ENCODE measurements around the gene CCDC8.
"Not testable (repeated sequence)": the region's sequence is repeated elsewhere in the genome, so short reads cannot be mapped to it uniquely, and the experiment has no call there.

CCDC8 gene, protein sequence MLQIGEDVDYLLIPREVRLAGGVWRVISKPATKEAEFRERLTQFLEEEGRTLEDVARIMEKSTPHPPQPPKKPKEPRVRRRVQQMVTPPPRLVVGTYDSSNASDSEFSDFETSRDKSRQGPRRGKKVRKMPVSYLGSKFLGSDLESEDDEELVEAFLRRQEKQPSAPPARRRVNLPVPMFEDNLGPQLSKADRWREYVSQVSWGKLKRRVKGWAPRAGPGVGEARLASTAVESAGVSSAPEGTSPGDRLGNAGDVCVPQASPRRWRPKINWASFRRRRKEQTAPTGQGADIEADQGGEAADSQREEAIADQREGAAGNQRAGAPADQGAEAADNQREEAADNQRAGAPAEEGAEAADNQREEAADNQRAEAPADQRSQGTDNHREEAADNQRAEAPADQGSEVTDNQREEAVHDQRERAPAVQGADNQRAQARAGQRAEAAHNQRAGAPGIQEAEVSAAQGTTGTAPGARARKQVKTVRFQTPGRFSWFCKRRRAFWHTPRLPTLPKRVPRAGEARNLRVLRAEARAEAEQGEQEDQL

DNA sequence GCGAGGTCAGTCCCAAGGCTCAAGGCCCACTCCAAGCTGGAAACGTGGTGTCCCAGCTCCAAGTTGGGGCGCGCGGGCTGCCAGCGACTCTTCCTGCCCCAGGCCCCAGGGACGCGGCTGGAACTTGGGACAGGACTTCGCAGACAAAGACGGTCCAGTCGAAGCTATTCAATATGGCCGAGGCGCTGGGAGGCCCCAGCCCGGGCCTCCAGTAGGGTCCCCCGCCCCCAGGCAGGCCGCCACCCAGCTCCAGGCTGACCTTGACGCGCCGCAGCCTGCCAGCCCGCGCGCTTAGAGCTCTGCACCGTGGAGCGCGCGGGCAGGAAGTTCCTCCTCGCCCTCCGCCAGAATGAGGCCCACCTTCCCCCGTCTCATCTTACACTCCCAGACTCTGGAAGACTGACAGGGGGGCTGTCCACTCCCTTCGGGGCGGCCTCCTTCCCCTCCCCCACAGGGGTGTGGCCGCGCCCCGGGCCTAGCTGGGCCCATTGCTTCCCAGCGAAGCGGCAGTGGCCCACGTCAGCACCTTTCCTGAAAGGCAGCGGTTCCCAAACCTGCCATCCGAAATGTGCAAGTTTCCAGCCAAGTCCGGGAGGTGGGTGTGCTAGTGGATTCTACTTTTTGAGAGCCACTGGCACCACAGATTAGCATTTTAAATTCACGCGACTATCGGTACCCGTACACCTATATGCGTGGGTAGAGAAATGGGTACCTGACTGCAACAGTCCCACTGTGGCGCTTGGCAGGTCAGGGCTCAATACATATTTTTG is at the start of gene CCDC8:
Gene CCDC8 (minus strand): TSS at position 303 of the 770 bp plus-strand sequence. CDS start 754 bp downstream, outside the sequence.
- DNase-seq: peak; percentile 99

DNA sequence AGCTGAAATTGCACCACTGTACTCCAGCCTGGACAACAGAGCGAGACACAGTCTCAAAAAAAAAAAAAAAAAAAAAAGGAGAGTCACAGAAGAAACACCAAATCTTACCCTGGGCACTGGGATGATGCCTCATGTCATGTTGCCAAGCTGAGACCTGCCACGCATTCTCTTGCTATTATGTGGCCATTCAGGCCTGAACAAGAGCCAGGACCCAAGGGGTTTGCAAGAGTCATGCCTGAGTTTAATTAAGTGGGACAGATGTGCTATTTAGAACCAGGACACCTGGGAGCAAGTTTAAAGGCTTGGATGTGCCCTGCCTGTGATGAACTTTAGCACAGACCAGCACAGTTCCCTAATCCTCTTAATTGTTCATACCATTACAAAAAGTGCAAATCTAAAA is 48.2 kb upstream of the CCDC8 start:
- DNase-seq: no peak

DNA sequence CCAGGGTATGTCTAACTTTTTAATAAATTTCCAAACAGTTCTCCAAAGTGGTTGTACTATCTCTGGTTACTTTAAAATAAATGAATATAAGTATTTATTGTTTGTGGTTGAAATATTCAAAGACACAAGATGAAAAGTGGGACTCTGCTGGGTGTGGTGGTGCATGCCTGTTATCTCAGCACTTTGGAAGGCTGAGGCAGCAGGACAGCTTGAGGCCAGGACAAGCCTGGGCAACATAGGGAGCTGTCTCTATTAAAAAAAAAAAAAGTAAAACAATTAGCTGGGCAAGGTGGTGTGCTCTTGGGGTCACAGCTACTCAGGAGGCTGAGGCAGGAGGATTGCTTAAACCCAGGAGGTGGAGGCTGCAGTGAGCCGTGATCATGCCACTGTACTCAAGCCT is 47.6 kb upstream of the CCDC8 start:
- DNase-seq: no peak

DNA sequence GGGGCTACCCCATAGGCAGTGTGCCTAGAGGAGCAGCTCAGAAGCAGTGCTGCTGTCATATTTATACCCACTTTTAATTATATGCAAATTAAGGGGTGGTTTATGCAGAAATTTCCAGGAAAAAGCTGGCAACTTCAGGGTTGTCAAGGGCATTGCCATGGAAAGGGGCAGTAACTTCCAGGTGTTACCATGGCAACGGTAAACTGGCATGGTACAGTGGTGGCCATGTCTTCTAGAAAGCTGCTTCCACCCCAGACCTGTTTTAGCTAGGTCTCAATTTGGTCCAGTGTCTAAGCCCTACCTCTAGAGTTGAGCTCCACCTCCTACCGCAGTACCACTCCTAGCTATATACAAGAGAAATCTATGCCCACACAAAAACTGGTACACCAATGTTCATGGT is 46.7 kb upstream of the CCDC8 start:
- DNase-seq: no peak

DNA sequence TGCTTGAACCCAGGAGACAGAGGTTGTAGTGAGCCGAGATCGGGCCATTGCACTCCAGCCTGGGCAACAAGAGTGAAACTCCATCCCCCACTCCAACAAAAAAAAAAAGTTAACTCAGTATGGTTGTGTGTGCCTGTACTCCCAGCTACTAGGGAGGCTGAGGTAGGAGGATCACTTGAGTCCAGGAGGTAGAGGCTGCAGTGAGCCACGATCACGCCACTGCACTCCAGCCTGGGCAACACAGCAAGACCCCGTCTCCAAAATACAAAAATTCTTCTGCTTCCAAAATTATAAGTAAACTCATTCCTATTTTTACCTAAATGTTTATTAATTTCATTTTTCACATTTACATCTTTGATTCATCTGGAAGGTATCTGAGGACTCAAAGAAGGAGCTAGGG is 43.6 kb upstream of the CCDC8 start:
- no peak for DNase-seq

DNA sequence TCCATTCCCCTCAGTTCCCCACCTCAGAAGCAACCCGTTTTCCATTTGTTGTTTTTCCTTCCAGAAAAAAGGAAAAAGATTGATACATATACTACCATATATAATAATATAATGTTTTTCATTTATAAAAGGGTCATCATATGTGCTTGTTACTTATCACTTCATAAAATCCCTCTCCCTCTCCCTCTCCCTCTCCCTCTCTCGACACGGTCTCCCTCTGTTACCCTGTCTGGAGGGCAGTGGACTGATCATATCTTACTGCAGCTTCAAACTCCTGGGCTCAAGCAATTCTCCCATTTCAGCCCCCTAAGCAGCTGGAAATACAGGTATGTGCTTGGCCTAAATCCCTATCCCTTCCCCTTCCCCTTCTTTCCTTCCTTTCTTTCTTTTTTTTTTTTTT is 40.9 kb upstream of the CCDC8 start:
- DNase-seq: no peak

DNA sequence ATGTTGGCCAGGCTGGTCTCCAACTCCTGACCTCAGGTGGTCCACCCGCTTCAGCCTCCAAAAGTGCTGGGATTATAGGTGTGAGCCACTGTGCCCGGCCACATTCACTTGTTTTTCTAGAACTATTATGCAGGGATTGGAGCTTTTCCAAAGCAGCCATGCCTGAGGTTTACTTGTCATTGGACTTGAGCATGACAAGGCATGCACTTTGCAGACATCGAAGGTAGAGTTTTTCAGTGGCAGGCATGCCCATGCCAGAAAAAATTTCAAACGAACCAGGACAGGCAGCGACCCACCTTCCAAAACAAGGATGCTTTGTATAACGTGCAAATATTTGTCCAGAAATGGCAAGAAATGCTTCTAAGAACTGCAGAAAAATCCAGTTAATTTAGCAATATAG is 40.3 kb upstream of the CCDC8 start:
- DNase-seq: no peak

DNA sequence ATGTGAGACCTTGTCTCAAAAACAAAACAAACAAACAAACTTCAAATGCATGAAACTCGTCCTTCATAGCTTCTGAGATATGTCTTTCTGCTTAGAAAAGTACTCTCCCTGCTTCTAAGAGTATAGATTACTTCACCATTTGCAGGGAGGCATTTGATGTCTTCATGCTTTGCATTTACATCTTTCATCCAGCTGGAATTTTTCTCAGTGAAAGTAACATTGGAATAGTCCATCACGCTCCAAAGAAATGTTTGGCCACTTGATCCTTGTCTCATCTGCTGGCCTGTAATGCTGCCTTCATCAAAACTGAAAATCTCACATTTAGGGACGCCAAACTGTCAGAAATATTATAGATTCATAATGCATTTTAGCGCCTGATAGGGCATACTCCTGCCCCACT is 38.8 kb upstream of the CCDC8 start:
- no peak for DNase-seq

DNA sequence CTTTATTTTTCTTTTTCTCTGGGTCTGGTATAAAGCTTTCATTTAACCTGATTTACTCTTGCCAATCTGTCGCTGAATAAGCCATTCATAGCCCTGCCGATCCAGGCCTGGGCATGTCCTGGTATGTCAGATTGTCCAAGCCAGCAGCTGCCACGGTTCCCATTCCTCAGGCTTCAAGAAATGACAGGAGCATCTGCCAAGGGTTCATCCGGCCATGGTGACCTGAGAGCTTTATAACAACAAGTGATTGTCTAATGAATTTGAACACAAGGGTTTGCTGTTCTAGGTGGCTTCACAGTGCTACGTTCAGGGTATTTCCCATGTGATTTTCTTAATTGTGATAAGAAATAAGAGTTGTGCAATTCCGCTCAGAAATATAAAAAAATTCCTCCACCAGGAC is 38.0 kb upstream of the CCDC8 start:
- DNase-seq: no peak

DNA sequence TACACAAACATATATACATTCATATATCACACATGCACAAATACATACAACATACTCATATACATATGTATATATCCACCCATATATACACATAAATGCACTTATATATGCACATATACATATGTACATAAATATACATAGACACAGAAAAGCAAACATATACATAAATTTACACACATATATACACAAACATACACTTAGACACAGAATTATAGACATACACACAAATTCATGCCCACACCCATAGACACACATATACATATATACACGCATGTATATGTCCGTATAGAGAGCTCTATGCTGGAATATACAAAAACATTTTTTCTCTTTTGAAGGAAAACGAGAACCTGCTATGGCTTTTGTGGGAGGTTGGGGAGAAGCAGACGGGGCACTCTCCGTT is 37.4 kb upstream of the CCDC8 start:
- DNase-seq: no peak

DNA sequence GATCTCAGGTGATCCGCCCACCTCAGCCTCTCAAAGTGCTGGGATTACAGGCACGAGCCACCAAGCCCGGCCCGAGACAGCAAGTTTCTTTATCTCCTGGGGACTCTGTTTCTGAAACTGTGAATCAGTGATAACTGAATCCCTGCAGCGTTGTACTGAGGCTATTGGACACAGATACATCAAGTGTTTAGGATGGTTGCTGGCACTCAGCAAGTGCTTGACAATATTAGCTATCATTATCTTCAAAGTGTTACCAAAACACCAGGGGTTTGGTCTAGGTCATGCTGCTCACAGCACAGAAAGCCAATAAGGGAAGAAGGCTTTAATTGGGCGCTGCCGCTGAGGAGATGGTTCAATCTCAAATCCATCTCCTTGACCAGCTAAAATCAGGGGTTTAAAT is 35.9 kb upstream of the CCDC8 start:
- DNase-seq: no peak

DNA sequence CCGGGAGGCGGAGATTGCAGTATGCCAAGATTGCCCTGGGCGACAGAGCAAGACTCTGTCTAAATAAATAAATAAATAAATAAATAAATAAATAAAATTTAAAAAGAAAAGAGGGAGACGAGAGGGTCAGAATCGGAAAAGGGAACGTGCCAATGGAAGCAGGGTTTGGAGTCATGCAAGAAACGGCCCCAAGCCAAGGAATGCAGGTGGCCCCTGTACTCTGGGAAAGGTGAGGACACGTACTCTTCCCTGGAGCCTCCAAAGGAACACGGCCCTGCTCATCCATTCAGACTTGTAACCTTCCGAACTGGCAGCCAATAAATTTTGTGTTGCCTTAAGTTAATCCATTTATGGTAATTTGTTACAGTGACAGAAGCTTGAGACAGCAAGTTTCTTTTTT is 35.2 kb upstream of the CCDC8 start:
- DNase-seq: no peak

DNA sequence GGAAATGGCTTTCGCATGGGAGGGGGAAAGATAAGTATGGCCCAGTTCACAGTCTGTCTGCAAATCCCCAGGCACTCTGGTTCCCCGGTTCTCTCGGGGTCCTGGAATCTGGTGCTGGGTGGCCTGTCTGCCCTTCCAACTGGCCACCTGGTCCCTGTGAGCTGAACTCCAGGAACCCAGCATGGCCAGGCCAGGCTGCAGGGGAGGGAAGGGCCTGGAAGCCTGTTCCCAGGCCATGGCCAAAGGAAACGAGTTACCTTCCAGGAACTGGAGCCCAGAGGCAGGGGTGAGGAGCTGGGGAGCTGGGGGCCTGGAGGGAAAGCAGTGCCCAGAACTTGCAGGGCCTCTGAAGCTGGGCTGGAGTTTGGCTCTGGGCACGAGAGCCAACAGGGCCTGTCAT is 34.5 kb upstream of the CCDC8 start:
- DNase-seq: no peak

DNA sequence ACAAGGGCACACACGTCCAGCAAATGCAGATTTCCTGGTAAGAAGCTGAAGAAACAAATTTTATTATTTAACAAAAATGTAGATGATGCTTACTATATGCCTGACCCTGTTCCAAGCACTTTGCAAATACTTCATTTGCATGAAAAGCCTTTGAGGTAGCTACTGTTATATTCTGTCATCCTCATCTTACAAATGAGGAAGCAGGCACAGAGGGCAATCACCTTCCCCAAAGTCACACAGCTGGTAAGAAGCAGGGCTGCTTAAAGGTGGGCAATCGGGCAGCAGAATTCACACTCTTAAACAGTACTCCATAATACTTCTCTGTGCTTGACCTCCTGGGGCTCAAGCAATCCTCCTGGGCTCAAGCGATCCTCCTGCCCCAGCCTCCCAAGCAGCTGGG is 33.6 kb upstream of the CCDC8 start:
- DNase-seq: no peak

DNA sequence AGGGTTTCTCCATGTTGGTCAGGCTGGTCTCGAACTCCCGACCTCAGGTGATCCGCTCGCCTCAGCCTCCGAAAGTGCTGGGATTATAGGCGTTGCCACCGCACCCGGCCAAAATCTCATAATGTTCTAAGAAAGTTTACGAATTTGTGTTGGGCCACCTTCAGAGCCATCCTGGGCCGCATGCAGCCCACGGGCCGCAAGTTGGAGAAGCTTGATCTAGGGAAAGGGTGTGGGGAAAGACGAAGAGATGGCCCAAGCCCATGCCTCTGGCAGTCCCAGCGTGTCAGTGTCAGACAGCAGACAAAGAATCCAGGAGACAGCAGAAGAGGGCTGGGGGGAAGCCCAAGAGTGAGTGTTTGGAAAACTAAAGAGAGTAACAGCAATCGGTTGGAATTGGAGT is 32.7 kb upstream of the CCDC8 start:
- no peak for DNase-seq

DNA sequence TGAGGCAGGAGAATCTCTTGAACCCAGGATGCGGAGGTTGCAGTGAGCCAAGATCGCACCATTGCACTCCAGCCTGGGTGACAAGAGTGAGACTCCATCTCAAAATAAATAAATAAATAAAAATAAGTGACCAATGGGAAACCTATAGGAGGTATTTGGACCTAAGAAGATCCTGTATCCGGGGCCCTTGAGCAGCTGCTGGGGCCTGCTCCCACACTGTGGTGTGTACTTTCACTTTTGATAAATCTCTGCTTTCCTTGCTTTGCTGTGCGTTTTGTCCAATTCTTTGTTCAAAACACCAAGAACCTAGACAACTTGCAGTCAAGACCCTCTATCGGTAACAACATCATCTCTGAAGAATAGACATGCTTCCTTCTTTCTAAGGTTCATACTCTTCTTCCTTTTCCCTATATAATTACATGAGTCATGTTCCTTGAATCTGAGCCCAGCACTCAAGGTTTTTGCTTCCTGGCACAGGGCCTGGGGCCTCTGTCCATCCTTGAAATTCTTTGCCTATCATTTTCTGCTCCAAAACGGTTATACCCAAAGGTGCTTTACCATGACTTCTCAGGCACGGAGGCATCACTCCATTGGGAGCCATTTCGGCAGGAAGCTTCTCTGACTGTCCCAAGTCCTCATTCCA is 29.6 kb upstream of the CCDC8 start:
- DNase-seq: peak; percentile 80

DNA sequence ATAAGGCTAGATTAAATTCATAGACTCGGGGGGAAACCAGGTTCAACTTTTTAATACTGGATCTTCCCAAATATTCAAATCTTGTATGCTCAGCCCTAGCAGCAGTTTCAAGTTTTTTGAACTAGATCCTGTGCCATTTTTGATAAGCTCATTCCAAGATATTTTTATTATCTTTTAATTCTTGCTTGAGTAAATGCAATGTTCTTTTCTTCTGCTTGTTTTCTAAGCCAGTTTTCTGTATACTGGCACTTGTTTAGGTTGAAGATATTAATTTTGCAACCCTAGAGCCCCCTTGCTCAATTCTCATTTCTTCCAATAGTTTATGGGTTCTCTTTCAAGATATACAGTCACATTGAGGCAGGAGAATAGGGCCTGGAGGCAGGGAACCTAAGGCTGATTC is 28.5 kb upstream of the CCDC8 start:
- no peak for DNase-seq

DNA sequence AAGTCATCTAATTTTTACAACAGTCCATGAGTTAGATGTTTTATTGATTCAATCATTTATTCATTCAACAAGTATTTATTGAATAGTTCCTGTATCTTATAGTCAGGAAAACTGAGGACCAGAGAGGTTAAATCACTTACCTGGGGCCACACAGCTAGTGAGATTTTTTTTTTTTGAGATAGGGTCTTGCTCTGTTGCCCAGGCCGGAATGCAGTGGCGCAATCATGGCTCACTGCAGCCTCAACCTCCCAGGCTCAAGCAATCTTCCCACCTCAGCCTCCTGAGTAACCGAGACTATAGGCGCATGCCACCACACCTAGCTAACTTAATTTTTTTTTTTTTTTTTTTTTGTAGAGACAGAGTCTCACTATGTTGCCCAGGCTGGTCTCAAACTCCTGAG is 22.3 kb upstream of the CCDC8 start:
- DNase-seq: not testable (repeated sequence)

DNA sequence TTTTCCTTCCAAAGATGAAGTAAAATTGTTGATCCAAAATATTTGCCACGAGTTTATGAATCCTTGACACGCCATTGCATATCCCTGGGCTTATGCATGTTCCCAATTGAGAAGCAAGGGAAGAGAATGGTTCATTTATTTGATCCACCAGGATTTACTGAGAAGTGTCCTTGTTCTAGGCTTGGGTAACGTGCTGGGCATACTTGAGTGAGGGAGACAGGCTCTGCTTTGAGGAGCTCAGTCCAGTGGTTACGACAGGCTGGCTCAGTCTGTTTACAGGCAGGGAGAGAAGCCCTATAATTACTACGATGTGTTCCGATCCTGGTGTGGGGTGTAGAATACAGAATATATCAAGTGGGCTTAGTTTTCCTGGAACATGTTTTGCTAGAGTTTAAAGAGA is 21.6 kb upstream of the CCDC8 start:
- DNase-seq: no peak

DNA sequence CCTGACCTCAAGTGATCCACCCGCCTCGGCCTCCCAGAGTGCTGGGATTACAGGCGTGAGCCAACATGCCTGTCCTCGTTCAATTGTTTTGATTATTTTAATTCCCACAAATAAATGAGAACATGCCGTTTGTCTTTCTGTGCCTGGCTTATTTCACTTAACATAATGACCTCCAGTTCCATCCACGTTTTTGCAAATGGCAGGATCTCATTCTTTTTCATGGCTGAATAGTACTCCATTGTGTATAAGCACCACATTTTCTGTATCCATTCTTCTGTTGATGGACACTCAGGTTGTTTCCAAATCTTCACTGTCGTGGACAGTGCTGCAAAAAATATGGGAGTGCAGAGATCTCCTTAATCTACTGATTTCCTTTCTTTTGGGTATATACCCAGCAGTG is 20.1 kb upstream of the CCDC8 start:
- not testable (repeated sequence) for DNase-seq

DNA sequence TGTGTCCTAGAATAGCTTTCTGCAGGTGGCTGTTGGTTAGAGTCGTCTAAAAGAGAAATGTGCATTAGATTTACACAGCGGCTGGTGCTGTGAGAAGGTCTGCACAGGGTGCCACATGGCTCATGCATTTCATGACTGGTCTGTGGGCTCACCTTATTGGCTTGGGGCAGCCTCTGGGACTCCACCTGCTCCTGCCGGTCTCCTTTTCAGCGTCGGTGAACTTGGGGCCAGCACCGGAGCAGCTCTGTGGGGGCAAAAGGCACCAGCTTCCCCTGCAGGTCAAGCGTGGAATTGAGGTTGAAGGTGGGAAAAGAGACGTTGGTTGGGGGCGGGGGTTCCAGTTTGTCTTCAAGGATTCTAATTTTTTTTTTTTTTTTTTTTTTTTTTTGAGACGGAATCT is 18.5 kb upstream of the CCDC8 start:
- no peak for DNase-seq

DNA sequence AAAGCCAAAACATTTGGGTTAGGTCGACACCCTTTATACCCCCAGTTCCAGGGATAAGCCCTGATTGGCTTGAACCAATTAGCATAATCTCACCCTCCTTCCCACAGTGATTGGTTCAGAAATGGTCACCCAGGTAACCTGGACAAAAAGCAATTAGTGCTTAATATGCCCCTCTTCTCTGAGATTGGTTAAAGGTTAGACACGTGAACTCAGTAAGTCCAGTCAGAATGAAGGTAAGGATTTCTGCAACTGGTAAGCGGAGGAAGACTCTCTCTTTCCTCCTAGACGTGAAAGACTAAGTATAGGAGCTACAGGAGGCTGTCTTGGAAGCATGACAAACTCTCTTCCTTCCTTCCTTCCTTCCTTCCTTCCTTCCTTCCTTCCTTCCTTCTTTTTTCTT is 16.6 kb upstream of the CCDC8 start:
- DNase-seq: no peak

DNA sequence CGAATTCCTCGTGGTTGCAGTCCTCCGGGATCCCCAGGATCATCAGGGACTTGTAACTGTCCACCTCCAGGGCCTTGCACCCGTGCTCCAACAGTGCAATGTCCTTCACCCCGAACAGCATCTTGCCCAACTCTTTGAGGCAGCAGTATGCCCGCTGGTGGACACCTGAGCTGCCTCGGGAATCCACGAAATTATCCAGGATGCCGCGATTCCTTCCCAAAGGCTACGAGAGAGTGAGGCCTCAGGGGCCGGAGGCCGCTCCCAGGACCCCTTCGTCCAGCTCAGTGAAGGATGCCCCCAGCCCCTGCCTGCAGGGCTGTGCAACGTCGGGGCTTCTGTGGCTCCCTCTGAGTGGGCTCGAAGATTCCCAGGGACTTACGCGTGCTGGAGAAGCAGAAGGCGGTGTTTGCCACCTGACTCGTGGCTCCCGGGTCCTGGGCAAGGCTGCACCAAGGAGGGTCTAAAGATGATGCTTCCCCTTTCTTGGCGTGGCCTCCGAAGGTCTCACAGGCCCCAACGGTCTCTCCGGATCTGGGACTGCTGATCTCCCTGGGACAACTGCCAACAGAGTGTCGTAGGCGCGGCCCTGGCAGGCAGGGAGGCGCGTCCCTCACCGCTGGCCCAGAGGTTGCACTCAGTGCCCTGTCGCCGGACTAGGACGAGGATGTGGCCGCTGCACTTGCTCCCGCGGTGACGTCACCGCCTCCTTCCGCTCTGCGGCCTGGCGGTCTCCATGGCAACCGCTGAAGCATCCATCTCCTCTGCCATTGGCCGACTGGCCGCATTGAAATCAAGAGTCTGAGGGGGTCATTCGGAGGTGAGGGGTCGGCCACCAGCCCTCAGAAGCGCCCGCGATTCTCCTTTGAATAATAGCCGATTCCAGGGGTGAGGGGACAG is 15.1 kb upstream of the CCDC8 start, which contains the start of gene PNMA8C:
Gene PNMA8C (minus strand): TSS at position 698 of the 897 bp plus-strand sequence. CDS start 577 bp downstream, at position 121.
- peak; percentile 48 for DNase-seq

Measured in fibroblast of skin of right quadriceps (primary cell).